ENCODE measurements around the gene SECTM1. TPM values are rescaled to one million over a fixed set of nuclear protein-coding genes. Genes with fewer than 3 reads are reported as not detected.

The SECTM1 gene
- total RNA-seq, 1 experiment from 2014 or later: 10.4 TPM

- H3K4me3 Mint-ChIP-seq (ENCODE audit: low read depth, unreplicated experiment): no peak overlapping the region
- H3K9me3 Mint-ChIP-seq (ENCODE audit: low read depth, unreplicated experiment): no peaks in the 10 kb centered on the region
- no TSS peak for BruUV-seq (replicated peaks)
- no peak for DNase-seq
- TF ChIP-seq CTCF (IDR thresholded peaks at IDR 0.05; ENCODE audit: unreplicated experiment): no peak
- H3K27ac Mint-ChIP-seq (ENCODE audit: unreplicated experiment): no peak overlapping the region
- H3K27me3 Mint-ChIP-seq (ENCODE audit: unreplicated experiment): peaks cover 28% of the 10 kb centered on the region
- H3K4me1 Mint-ChIP-seq (ENCODE audit: low read depth, unreplicated experiment): no peaks in the 10 kb centered on the region
- H3K36me3 Mint-ChIP-seq (ENCODE audit: insufficient read depth, unreplicated experiment): no peaks in the 10 kb centered on the region
- CTCF ChIA-PET: no interaction called here
- intact Hi-C loops (cut with micrococcal nuclease; ENCODE audit: unreplicated experiment): no loop called here
Measured at GRCh38 chr17:82372249-82373071, 38.9 kb upstream of the SECTM1 start.

GRCh38 chr17:82371333-82372248 lies 38.0 kb upstream of the SECTM1 start, which contains the start of gene UTS2R:
Gene UTS2R, plus strand, starts transcription at chr17:82371765. Its CDS starts 2,560 bp downstream, at chr17:82374325.
- no peaks in the 10 kb centered on the region for H3K36me3 Mint-ChIP-seq (ENCODE audit: insufficient read depth, unreplicated experiment)
- peaks cover 28% of the 10 kb centered on the region for H3K27me3 Mint-ChIP-seq (ENCODE audit: unreplicated experiment)
- H3K4me1 Mint-ChIP-seq (ENCODE audit: low read depth, unreplicated experiment): no peaks in the 10 kb centered on the region
- TF ChIP-seq CTCF (IDR thresholded peaks at IDR 0.05; ENCODE audit: unreplicated experiment): no peak
- no peak within 1 kb of the TSS for H3K4me3 Mint-ChIP-seq (ENCODE audit: low read depth, unreplicated experiment)
- intact Hi-C loops (cut with micrococcal nuclease; ENCODE audit: unreplicated experiment): no loop called here
- CTCF ChIA-PET: no interaction called here
- BruUV-seq (replicated peaks): no TSS peak
- no peak for DNase-seq
- H3K27ac Mint-ChIP-seq (ENCODE audit: unreplicated experiment): no peak within 1 kb of the TSS
- H3K9me3 Mint-ChIP-seq (ENCODE audit: low read depth, unreplicated experiment): no peaks in the 10 kb centered on the region

- Mint-ChIP-seq H3K36me3 (ENCODE audit: insufficient read depth, unreplicated experiment) (no peaks in the 10 kb centered on the region), H3K9me3 (ENCODE audit: low read depth, unreplicated experiment) (no peaks in the 10 kb centered on the region), H3K27me3 (ENCODE audit: unreplicated experiment) (peaks cover 33% of the 10 kb centered on the region), H3K4me1 (ENCODE audit: low read depth, unreplicated experiment) (no peaks in the 10 kb centered on the region), H3K4me3 (ENCODE audit: low read depth, unreplicated experiment) (no peak overlapping the region), H3K27ac (ENCODE audit: unreplicated experiment) (no peak overlapping the region)
- DNase-seq: no peak
- BruUV-seq (replicated peaks): no TSS peak
- intact Hi-C loops (cut with micrococcal nuclease; ENCODE audit: unreplicated experiment): no loop called here
- CTCF ChIA-PET: no interaction called here
- no peak for TF ChIP-seq CTCF (IDR thresholded peaks at IDR 0.05; ENCODE audit: unreplicated experiment)
Measured at GRCh38 chr17:82370471-82371332, 37.1 kb upstream of the SECTM1 start.

GRCh38 chr17:82369211-82369610 lies 35.6 kb upstream of the SECTM1 start:
- H3K9me3 Mint-ChIP-seq (ENCODE audit: low read depth, unreplicated experiment): no peaks in the 10 kb centered on the region
- H3K36me3 Mint-ChIP-seq (ENCODE audit: insufficient read depth, unreplicated experiment): no peaks in the 10 kb centered on the region
- CTCF ChIA-PET: no interaction called here
- no peak overlapping the region for H3K27ac Mint-ChIP-seq (ENCODE audit: unreplicated experiment)
- H3K27me3 Mint-ChIP-seq (ENCODE audit: unreplicated experiment): peaks cover 48% of the 10 kb centered on the region
- BruUV-seq (replicated peaks): no TSS peak
- DNase-seq: no peak
- no peak overlapping the region for H3K4me3 Mint-ChIP-seq (ENCODE audit: low read depth, unreplicated experiment)
- intact Hi-C loops (cut with micrococcal nuclease; ENCODE audit: unreplicated experiment): no loop called here
- H3K4me1 Mint-ChIP-seq (ENCODE audit: low read depth, unreplicated experiment): no peaks in the 10 kb centered on the region
- no peak for TF ChIP-seq CTCF (IDR thresholded peaks at IDR 0.05; ENCODE audit: unreplicated experiment)

All from Calu3 (cell line).